Measurements from ENCODE around the gene PDZRN3. TPM values are rescaled to one million over a fixed set of nuclear protein-coding genes. Genes with fewer than 3 reads are reported as not detected.

PDZRN3 gene
- total and polyA plus RNA-seq, 2 of the 13 experiments (the other 11 are each of a cell fraction or from before 2014, with no cell fraction given): not detected

DNA sequence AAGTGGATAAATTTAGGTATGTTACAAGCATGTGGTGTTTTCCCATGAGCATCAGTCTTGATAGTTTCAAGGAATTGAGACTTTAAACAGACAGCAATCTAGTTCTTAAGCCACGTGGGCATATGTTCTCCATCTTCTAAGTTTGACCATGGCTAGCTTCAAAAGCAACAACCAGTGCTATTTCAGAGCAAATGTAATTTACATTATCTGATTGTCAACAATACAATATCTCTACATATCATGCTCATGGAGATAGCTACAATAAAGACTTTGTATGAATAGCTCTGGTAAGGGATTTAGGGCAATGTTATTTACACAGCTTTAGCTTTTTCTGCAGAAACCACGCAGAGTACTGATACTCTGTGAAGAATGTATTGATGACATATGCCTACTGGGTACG, 38.8 kb upstream of the PDZRN3 start:
- no peaks in the 10 kb centered on the region for H3K4me1 ChIP-seq (ENCODE audit: insufficient read depth, low read length)
- no peaks in the 10 kb centered on the region for H3K36me3 ChIP-seq (replicated peaks in 1 of 2; ENCODE audit: control insufficient read depth in 1 of 2, insufficient read depth in 2 of 2, low read length in 2 of 2)
- H3K9me3 ChIP-seq (ENCODE audit: low read length): no peaks in the 10 kb centered on the region
- no peak overlapping the region for H3K4me2 ChIP-seq (ENCODE audit: low read depth, low read length)
- DNase-seq (ENCODE audit: low spot score) (no peak), ATAC-seq (no peak), FAIRE-seq (no peak)
- TF ChIP-seq YY1 (IDR thresholded peaks at IDR 0.05; ENCODE audit: insufficient read depth, insufficient replicate concordance, low read depth, low read length) (no peak), HNRNPLL (IDR thresholded peaks at IDR 0.05; ENCODE audit: low read depth, low read length, poor library complexity, severe bottlenecking) (no peak), ERF (CRISPR knock-in tag; IDR thresholded peaks at IDR 0.05) (no peak), TOE1 (CRISPR knock-in tag; IDR thresholded peaks at IDR 0.05) (no peak), ZNF34 (CRISPR knock-in tag; IDR thresholded peaks at IDR 0.05; ENCODE audit: borderline replicate concordance) (no peak), DNMT1 (CRISPR knock-in tag; IDR thresholded peaks at IDR 0.05) (no peak), MTA3 (CRISPR knock-in tag; IDR thresholded peaks at IDR 0.05) (no peak), THAP11 (CRISPR knock-in tag; IDR thresholded peaks at IDR 0.05) (no peak), ZNF24 (IDR thresholded peaks at IDR 0.05) (no peak), ZKSCAN8 (CRISPR knock-in tag; IDR thresholded peaks at IDR 0.05; ENCODE audit: borderline replicate concordance) (no peak), JARID2 (CRISPR knock-in tag; IDR thresholded peaks at IDR 0.05; ENCODE audit: insufficient replicate concordance) (no peak), SRSF4 (IDR thresholded peaks at IDR 0.05; ENCODE audit: low read depth, low read length, poor library complexity, severe bottlenecking) (no peak), ATF1 (CRISPR knock-in tag; IDR thresholded peaks at IDR 0.05) (no peak), THYN1 (CRISPR knock-in tag; IDR thresholded peaks at IDR 0.05; ENCODE audit: borderline replicate concordance, low read depth) (no peak), ZNF546 (CRISPR knock-in tag; conservative IDR thresholded peaks at IDR 0.05) (no peak)
- TF ChIP-seq, protein P1, sequence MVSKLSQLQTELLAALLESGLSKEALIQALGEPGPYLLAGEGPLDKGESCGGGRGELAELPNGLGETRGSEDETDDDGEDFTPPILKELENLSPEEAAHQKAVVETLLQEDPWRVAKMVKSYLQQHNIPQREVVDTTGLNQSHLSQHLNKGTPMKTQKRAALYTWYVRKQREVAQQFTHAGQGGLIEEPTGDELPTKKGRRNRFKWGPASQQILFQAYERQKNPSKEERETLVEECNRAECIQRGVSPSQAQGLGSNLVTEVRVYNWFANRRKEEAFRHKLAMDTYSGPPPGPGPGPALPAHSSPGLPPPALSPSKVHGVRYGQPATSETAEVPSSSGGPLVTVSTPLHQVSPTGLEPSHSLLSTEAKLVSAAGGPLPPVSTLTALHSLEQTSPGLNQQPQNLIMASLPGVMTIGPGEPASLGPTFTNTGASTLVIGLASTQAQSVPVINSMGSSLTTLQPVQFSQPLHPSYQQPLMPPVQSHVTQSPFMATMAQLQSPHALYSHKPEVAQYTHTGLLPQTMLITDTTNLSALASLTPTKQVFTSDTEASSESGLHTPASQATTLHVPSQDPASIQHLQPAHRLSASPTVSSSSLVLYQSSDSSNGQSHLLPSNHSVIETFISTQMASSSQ (IDR thresholded peaks at IDR 0.05; ENCODE audit: low read depth): no peak
- TF ChIP-seq, protein P1 (CRISPR knock-in tag; IDR thresholded peaks at IDR 0.05; ENCODE audit: borderline replicate concordance): no peak
- TF ChIP-seq, protein P2, sequence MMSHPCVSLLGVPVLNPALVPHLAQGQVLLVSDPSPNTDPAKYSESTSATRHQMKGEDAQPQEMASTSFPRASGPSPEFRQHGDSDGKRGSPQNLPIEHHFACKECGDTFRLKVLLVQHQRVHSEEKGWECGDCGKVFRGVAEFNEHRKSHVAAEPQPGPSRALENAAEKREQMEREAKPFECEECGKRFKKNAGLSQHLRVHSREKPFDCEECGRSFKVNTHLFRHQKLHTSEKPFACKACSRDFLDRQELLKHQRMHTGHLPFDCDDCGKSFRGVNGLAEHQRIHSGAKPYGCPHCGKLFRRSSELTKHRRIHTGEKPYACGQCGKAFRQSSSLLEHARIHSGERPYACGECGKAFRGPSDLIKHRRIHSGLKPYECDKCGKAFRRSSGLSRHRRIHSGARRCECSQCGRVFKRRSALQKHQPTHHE (CRISPR knock-in tag; IDR thresholded peaks at IDR 0.05; ENCODE audit: borderline replicate concordance): no peak
- no peak overlapping the region for H3K9ac ChIP-seq (ENCODE audit: insufficient read depth, low read depth, low read length)
- no peaks in the 10 kb centered on the region for H4K20me1 ChIP-seq (ENCODE audit: insufficient read depth, low read length)
- ChIA-PET CTCF (ENCODE audit: low intra/inter-chr PET ratio, low total read pairs) (no interaction called here), POLR2A (no interaction called here)
- H3K27me3 ChIP-seq (ENCODE audit: control insufficient read depth in 1 of 2, insufficient read depth in 2 of 2, low read length in 2 of 2): no peaks in the 10 kb centered on the region
- no peak overlapping the region for H2AFZ ChIP-seq (ENCODE audit: low read length)
- in situ Hi-C loops (cut with HindIII; ENCODE audit: extremely low pct_ligation_motif_present, low pct_unique_long_range_greater_than_20kb) (no loop called here), intact Hi-C loops (cut with micrococcal nuclease; ENCODE audit: unreplicated experiment) (no loop called here)
- no peak overlapping the region for H3K27ac ChIP-seq (ENCODE audit: extremely low read length, insufficient read depth, low read length)
- 0% methylated on average over 3 of the region's 3 CpGs for WGBS (ENCODE audit: low lambda C conversion rate)
- no peak overlapping the region for H3K4me3 ChIP-seq (replicated peaks in 1 of 3; ENCODE audit: insufficient read depth in 1 of 3, low read depth in 2 of 3, low read length in 3 of 3)
- BruUV-seq (replicated peaks): no TSS peak
- no peaks in the 10 kb centered on the region for H3K79me2 ChIP-seq (ENCODE audit: insufficient read depth, low read length)

Measured in HepG2 (cell line).